ENCODE measurements around the gene DNAJB1. TPM values are rescaled to one million over a fixed set of nuclear protein-coding genes. Genes with fewer than 3 reads are reported as not detected.
A peak's percentile ranks its signal among the peaks of the same experiment; 100 is the strongest.
"Not testable (repeated sequence)": the region's sequence is repeated elsewhere in the genome, so short reads cannot be mapped to it uniquely, and the experiment has no call there.

Gene DNAJB1
- total RNA-seq, 1 experiment from 2014 or later: 77.7 TPM

DNA sequence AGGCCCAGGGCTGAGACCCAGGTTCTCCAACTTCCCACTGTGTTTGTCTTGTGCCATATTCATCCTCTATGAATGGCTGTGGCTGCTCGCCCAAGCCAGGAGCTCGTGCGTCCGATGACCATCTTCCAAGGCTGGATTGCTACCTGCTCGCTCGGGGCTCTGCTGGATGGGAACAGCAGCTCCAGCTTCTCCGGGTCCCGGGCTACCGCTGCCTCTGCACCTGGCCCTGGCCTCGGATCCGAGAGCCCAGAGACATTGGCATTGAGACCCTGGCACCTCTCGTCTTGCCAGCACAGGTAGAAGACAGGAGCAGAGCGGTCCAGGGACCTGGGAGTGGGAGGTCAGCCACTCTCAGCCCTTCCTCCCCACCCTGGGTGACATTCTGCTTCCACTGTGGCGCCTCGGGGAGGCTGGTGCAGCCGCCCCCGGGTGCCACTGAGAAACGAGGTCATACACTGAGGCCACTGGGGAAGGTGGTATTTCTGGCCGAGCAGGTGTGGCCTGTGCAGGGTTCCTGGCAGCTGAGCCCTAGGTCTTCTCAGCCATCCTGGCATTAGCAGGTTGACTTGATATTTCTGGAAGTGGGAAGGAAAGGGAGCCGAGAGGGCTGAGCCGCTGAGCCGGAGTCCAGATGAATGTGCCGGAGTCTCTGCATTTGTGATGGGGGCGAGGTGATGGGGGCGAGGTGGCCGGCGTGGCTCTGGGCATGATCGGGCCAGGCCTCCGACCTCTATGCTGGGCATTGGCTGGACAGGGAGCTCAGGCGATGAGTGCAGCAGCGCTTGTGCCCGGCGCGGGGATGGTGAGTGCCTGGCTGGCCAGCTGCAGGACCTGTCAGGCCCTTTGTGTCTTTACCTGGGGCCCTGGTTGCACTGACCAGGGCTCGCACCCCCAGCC lies 35.1 kb upstream of the DNAJB1 start:
- no peak overlapping the region for H2BK20ac ChIP-seq (ENCODE audit: low read depth, low read length, poor library complexity, severe bottlenecking)
- no peak overlapping the region for H3K56ac ChIP-seq (ENCODE audit: insufficient read length, low read depth, low read length)
- Mint-ChIP-seq H3K36me3 (ENCODE audit: insufficient read depth in 1 of 3, low read depth in 3 of 3) (peaks cover 2 to 9% (median 7%) of the 10 kb centered on the region in 3 experiments), H3K9me3 (no peaks in the 10 kb centered on the region), H3K27ac (peak overlapping the region in 2 of 3 experiments; percentile 44 to 65; a peak in 1 of 7 replicates), H3K4me1 (peaks cover 18 to 28% of the 10 kb centered on the region in 2 experiments), H3K4me3 (no peak overlapping the region), H3K27me3 (ENCODE audit: low read depth) (no peaks in the 10 kb centered on the region)
- peak; percentile 27 for DNase-seq
- H4K5ac ChIP-seq (ENCODE audit: insufficient read length, low read depth, low read length): no peak overlapping the region
- H3K79me1 ChIP-seq (ENCODE audit: insufficient read depth, low read depth, low read length, poor library complexity, severe bottlenecking): peaks cover 2% of the 10 kb centered on the region
- no peak overlapping the region for H2BK12ac ChIP-seq (ENCODE audit: insufficient read length, low read depth, low read length)
- no peak overlapping the region for H3K27ac ChIP-seq (ENCODE audit: insufficient read length, low read depth, low read length)
- H3K23ac ChIP-seq (ENCODE audit: insufficient read length, low read depth, low read length): no peak overlapping the region
- no peaks in the 10 kb centered on the region for H3K79me2 ChIP-seq (ENCODE audit: insufficient read depth, low read length)
- no peak overlapping the region for H2AFZ ChIP-seq (ENCODE audit: low read length)
- TF ChIP-seq, protein P1, sequence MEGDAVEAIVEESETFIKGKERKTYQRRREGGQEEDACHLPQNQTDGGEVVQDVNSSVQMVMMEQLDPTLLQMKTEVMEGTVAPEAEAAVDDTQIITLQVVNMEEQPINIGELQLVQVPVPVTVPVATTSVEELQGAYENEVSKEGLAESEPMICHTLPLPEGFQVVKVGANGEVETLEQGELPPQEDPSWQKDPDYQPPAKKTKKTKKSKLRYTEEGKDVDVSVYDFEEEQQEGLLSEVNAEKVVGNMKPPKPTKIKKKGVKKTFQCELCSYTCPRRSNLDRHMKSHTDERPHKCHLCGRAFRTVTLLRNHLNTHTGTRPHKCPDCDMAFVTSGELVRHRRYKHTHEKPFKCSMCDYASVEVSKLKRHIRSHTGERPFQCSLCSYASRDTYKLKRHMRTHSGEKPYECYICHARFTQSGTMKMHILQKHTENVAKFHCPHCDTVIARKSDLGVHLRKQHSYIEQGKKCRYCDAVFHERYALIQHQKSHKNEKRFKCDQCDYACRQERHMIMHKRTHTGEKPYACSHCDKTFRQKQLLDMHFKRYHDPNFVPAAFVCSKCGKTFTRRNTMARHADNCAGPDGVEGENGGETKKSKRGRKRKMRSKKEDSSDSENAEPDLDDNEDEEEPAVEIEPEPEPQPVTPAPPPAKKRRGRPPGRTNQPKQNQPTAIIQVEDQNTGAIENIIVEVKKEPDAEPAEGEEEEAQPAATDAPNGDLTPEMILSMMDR (conservative IDR thresholded peaks at IDR 0.05): no peak
- H3K4me1 ChIP-seq (ENCODE audit: insufficient read depth, low read length): no peaks in the 10 kb centered on the region
- H2AK5ac ChIP-seq (ENCODE audit: insufficient read length, low read length): no peak overlapping the region
- peaks cover 3% of the 10 kb centered on the region for H3K23me2 ChIP-seq (ENCODE audit: insufficient read length, low read depth, low read length, poor library complexity, severe bottlenecking)
- H4K20me1 ChIP-seq (ENCODE audit: control insufficient read depth, insufficient read depth, insufficient read length): no peaks in the 10 kb centered on the region
- H2BK120ac ChIP-seq (ENCODE audit: low read depth, low read length, poor library complexity, severe bottlenecking): no peak overlapping the region
- no peak overlapping the region for H4K8ac ChIP-seq (replicated peaks; ENCODE audit: insufficient read length, low read depth, low read length)
- 0 out of 2 replicates have a peak overlapping the region, but pooled peaks have one; percentile 10 for H2BK15ac ChIP-seq (ENCODE audit: low read depth, low read length)
- no peak overlapping the region for H3K4me2 ChIP-seq (ENCODE audit: insufficient read depth, insufficient read length, low read length)
- no peaks in the 10 kb centered on the region for H3K9me3 ChIP-seq (ENCODE audit: control insufficient read depth, low read depth, low read length)
- WGBS (ENCODE audit: extremely low coverage, insufficient read length, low lambda C conversion rate): no CpG with 5 or more reads among the region's 35 CpGs
- no peak overlapping the region for H3K4ac ChIP-seq (ENCODE audit: low read depth, low read length)
- no peak overlapping the region for H3T11ph ChIP-seq (ENCODE audit: low read length)
- H4K91ac ChIP-seq (ENCODE audit: insufficient read length, low read depth, low read length): no peak overlapping the region
- H3K14ac ChIP-seq (ENCODE audit: insufficient read depth, low read length): no peak overlapping the region
- H2BK5ac ChIP-seq (ENCODE audit: insufficient read length, low read length): no peak overlapping the region
- no peaks in the 10 kb centered on the region for H3K27me3 ChIP-seq (ENCODE audit: insufficient read depth, low read length)
- H3K18ac ChIP-seq (ENCODE audit: insufficient read length, low read depth, low read length): no peak overlapping the region
- H3K9ac ChIP-seq (ENCODE audit: extremely low read depth, insufficient read length, low read length): no peak overlapping the region

DNA sequence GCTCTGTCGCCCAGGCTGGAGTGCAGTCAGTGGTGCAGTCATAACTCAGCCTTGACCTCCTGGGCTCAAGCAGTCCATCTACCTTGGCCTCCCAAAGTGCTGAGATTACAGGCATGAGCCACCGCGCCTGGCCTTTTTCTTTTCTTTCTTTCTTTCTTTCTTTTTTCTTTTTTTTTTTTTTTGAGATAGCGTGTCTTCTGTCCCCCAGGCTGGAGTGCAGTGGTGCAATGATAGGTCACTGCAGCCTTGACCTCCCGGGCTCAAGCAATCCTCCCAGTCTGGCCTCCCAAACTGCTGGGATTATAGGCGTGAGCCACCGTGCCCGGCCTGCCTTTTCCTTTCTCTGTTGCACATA lies 33.8 kb upstream of the DNAJB1 start:
- H3K4me1 Mint-ChIP-seq: peaks cover 15 to 24% of the 10 kb centered on the region in 2 experiments

More for the DNA sequence above, 33.8 kb upstream of the DNAJB1 start:
- H2BK20ac ChIP-seq (ENCODE audit: low read depth, low read length, poor library complexity, severe bottlenecking); H2AFZ ChIP-seq (ENCODE audit: low read length); H3K27ac ChIP-seq (ENCODE audit: insufficient read length, low read depth, low read length); H3K14ac ChIP-seq (ENCODE audit: insufficient read depth, low read length); H3K27ac Mint-ChIP-seq; DNase-seq; H3K4me1 ChIP-seq (ENCODE audit: insufficient read depth, low read length); H2AK5ac ChIP-seq (ENCODE audit: insufficient read length, low read length); H4K5ac ChIP-seq (ENCODE audit: insufficient read length, low read depth, low read length); H3K9me3 Mint-ChIP-seq; H3K27me3 ChIP-seq (ENCODE audit: insufficient read depth, low read length); H4K91ac ChIP-seq (ENCODE audit: insufficient read length, low read depth, low read length); H3K79me2 ChIP-seq (ENCODE audit: insufficient read depth, low read length); H4K20me1 ChIP-seq (ENCODE audit: control insufficient read depth, insufficient read depth, insufficient read length); H3K23me2 ChIP-seq (ENCODE audit: insufficient read length, low read depth, low read length, poor library complexity, severe bottlenecking); H3T11ph ChIP-seq (ENCODE audit: low read length); H2BK120ac ChIP-seq (ENCODE audit: low read depth, low read length, poor library complexity, severe bottlenecking); H2BK15ac ChIP-seq (ENCODE audit: low read depth, low read length); H2BK12ac ChIP-seq (ENCODE audit: insufficient read length, low read depth, low read length); H4K8ac ChIP-seq (replicated peaks; ENCODE audit: insufficient read length, low read depth, low read length); H3K9ac ChIP-seq (ENCODE audit: extremely low read depth, insufficient read length, low read length); H3K27me3 Mint-ChIP-seq (ENCODE audit: low read depth); H3K56ac ChIP-seq (ENCODE audit: insufficient read length, low read depth, low read length); H3K18ac ChIP-seq (ENCODE audit: insufficient read length, low read depth, low read length); H3K79me1 ChIP-seq (ENCODE audit: insufficient read depth, low read depth, low read length, poor library complexity, severe bottlenecking); H3K4me2 ChIP-seq (ENCODE audit: insufficient read depth, insufficient read length, low read length); H3K4ac ChIP-seq (ENCODE audit: low read depth, low read length); H3K23ac ChIP-seq (ENCODE audit: insufficient read length, low read depth, low read length); H3K9me3 ChIP-seq (ENCODE audit: control insufficient read depth, low read depth, low read length); H3K4me3 Mint-ChIP-seq; H2BK5ac ChIP-seq (ENCODE audit: insufficient read length, low read length): not testable (repeated sequence)
- no CpG with 5 or more reads among the region's 8 CpGs for WGBS (ENCODE audit: extremely low coverage, insufficient read length, low lambda C conversion rate)
- H3K36me3 Mint-ChIP-seq (ENCODE audit: insufficient read depth in 1 of 3, low read depth in 3 of 3): peaks cover 2 to 11% (median 9%) of the 10 kb centered on the region in 3 experiments

Data from H9 (cell line).